RPMI7951 (cell line): Measurements from ENCODE around the gene LSAMP. TPM values are rescaled to one million over a fixed set of nuclear protein-coding genes. Genes with fewer than 3 reads are reported as not detected.
"Not testable (repeated sequence)": the region's sequence is repeated elsewhere in the genome, so short reads cannot be mapped to it uniquely, and the experiment has no call there.

Experiments
- DNase-seq: peaks from one replicate; pipeline ENCODE4 v3.0.0-alpha.2; 2012; ENCODE audit warnings: low read depth
- total RNA-seq: library from RNA; depleted of rRNA; stranded (reverse); fragments of >200 nt; shearing (Covaris generic); gene quantifications from 2 replicates; pipeline ENCODE4 v1.2.3, GENCODE V29; 2014

LSAMP gene
- total RNA-seq, 1 experiment from 2014 or later = 0.12 TPM

DNA sequence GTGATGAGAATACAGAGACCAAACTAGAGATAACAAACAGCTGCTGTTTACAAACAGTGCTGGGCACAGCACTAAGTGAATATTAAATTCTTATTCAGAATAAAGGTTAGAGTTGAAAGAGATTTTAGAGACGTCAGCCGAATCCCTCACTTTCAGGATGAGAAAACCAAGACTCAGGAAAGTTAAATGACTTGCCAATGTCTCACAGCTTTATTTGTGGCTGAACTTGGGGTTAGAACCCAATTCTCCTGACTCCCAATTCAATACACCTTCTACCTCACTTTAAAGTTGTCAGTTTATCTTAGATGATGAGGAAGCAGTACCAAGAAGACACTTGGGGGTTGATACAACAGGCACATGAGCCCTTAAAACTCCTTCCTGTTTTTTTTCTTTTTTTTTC is 641.1 kb downstream of the LSAMP start:
- no peak for DNase-seq

DNA sequence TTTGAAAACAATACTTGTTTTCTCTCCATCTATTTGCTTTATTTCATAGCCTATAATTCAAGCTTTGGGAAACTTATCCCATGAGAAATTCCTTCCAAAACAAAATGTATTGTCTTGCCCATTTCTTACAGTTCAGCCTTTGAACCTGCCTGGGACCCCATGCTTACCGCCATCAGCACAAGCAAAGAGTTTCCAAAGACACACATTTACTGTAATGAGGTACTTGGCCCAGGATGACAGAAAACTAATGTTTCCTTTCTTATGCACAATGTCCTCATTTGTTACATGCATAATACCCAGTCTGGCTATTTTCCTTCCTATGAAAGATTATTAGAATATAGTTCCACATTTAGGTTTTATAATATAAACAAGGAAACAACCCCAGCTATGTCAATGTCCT is 641.6 kb downstream of the LSAMP start:
- no peak for DNase-seq

DNA sequence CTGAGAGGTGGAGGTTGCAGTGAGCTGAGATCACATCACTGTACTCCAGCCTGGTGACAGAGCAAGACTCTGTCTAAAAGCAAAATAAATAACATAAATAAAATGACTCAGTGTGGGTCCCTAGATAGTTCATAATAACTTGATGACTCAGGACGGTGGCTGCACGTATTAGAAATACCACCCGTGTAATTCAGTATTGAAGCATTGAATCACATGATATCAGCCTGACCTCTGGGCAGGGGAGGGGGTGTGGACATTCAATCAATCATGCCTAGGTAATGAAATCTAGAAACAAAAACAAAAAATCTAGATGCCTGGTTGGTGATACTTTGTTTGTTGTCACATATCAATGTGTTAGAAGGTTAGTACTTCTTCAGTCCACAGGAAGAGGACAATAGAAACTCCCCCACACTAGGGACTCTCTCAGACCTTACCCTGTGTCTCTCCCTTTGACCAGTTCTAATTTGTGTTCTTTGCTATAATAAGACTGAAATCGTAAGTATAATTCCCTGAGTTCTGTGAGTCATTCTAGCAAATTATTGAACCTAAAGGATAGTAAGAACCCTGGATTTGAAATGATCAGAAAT is 644.7 kb downstream of the LSAMP start:
- DNase-seq = peak; percentile 46

DNA sequence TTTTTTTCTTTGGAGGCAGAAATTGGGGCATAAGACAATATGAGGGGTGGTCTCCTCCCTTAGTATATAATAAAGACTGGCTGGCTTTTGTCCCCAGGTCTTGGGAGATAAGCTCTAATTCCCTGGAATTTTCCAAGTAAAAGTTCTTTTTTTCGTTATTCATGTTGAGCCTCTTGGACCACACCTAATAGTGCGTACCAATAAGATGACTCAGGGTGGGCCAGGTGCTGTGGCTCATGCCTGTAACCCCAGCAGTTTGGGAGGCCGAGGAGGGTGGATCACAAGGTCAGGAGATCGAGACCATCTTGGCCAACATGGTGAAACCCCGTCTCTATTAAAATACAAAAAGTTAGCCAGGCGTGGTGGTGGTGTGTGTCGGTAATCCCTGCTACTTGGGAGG is 645.2 kb downstream of the LSAMP start:
- not testable (repeated sequence) for DNase-seq

DNA sequence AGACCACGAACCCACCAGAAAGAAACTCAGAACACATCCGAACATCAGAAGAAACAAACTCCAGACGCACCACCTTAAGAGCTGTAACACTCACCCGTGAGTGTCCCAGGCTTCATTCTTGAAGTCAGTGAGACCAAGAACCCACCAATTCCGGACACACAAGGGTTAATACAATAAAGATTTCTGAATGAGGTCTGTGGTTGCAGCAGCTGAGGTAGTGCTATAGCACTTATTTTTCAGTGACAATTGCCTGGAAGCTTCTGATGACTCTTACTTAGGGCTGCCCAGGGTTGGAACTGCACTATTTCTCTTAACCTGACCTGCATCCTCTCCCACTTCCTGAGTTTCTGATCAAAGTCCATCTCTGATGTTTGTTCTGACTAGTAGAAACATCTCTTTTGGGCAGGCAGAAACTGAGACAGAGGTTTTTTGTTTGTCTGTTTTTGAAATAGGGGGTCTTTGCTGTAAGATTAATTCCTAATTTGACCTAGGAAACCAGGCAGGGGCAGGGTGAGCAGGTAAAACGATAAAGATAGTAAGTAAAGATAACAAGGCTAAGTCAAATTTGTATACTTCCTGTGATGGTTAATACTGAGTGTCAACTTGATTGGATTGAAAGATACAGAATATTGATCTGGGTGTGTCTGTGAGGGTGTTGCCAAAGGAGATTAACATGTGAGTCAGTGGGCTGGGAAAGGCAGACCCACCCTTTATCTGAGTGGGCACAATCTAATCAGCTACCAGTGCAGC is 652.9 kb downstream of the LSAMP start:
- peak; percentile 76 for DNase-seq

DNA sequence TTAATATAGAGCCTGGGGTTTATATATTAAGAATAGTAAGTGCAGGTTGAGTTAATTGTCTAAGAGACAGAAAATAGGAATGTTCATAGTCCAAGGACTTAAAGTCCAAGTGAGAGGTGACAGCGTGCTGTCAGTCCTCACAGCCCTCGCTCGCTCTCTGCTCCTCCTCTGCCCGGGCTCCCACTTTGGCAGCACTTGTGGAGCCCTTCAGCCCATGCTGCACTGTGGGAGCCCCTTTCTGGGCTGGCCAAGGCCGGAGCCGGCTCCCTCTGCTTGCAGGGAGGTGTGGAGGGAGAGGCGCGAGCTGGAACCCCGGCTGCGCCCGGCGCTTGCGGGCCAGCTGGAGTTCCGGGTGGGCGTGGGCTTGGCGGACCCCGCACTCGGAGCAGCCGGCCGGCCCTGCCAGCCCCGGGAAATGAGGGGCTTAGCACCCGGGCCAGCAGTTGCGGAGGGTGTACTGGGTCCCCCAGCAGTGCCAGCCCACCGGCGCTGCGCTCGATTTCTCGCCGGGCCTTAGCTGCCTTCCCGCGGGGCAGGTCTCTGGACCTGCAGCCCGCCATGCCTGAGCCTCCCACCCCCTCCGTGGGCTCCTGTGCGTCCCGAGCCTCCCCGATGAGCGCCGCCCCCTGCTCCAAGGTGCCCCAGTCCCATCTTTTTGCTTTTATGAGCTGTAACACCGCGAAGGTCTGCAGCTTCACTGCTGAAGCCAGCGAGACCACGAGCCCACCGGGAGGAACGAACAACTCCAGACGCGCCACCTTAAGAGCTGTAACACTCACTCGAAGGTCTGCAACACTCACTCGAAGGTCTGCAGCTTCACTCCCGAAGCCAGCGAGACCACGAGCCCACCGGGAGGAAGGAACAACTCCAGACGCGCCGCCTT is 653.8 kb downstream of the LSAMP start:
- DNase-seq = not testable (repeated sequence)

DNA sequence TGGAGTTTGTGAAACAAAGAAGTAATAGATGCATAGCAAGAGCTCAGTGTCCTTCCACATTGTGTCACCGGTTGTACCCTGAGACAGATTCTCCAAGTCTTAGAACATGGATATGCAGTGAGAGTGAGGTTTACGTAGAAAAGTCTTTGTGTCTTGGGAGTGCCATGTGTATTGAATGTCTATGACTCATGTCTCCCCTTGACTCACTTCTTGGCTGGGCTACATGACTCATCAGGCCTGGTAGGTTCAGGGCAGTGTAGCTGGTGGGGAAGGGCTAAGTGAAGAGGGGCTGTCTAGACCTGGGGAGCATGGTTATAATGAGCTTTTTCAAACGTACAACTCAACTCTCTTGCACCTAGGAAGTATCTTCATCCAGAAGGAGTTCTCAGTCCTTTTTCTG is 654.5 kb downstream of the LSAMP start:
- DNase-seq = peak; percentile 97

DNA sequence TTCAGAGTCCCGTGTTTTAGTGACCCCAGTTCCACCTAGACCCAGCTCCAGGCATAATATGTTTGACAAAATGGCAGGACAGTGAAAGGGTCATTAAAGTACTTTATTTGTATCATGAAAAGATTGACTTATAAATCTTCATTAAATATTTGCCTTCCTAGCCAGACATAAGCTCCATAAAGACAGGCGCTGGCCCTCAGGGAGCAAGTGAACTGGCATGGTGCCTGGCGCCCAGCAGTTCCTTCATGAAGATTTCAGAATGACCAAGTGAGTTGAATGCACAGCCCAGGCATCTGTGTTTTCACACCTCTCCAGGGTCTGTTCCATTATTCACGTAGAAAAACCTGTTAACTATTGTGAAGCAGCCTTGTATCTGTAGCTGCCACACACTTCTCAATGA is 655.8 kb downstream of the LSAMP start:
- DNase-seq = peak; percentile 39

DNA sequence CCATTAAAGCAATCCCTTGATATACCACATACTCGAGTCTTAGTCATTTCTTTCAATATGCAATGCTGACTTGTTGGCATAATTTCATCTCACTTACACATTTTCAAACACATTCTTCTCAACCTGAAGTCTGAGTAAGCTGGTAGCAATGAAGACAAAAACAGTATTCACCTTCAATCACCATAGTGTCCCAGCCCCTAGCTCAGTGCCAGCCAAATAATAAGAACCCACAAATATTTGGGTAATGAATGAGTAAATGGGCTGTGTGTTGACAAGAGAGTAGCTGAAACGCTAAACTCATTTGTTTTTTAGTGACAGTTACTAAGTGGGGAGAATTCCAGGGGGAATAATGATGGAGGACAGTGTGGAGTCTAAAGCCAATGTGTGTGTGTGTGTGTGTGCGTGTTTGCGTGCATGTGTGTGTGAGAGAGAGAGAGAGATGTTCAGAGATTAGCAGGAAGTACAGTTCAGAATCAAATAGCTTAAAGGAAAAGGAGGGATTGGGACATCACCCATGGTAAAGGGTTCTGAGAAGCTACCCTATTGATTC is 656.3 kb downstream of the LSAMP start:
- peak; percentile 84 for DNase-seq

DNA sequence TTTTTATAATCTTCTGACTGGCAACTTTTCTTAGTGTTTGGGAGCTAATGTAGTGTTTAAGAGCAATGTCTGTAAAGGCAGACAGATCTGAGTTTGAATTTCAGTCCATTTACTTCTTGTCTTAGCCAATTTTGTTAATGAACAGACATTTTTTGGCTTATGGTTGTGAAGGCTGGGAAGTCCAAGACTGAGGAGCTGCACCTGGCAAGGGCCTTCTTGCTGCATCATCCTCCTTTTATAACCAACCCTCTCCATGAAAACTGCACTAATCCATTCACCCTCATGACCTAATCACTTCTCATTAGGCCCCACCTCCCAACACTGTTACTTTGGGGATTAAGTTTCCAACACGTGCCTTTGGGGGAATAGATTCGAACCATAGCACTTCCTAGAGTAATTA is 657.5 kb downstream of the LSAMP start:
- DNase-seq = no peak

DNA sequence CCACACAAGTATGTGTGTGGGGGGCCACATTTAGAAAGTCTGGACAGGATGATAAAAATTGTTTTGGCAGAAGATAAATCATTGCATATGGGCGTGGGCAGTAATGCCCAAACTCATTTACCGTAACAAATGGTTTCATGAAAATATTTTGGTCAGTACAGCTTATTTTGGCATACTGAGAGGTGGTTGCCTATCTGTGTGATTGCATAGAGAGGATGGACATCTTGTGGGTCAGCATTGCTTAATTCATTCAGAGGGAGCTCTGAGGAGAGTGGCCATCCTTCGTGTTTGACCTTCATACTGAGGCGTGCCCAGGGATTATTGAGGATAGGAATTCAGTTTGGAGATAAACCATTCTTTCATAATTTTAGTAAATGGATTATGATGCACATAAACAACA is 659.5 kb downstream of the LSAMP start:
- peak; percentile 28 for DNase-seq

DNA sequence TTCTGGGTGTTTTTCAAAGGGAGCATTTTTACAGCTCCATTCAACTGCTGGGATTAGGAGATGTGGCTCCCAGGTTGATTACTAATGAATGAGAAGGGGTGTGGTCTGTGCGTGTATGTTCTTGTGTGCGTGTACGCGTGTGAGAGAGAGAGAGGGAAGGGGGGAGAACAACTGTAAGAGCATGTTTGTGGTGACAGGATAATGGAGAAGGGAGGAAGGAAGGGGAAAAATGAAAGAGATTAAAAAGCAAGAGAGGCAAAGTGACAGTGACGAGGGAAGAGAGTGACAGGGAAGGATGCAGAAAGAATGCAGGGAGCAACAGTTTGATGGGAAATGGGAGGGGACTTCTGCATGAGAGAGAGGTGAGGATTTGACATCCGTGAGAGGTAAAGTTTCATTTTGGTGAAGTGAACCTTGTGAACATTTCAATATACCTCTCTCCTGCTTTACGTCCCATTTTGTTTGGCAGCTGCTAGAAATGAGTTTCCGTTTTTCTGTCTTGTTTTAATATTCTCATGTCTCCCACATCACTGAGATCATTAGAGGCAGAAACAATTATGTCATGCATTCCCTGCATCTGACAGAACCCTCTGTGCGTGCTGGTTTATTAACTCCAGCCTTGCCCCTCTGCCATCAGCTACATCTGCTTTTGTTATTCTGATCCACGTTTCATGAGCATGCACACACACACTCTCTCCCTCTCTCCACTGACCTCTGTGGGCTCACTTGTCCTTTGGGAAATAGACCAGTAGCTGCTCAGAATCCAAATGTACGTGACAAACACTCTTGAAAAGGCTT is 660.3 kb downstream of the LSAMP start:
- peak; percentile 77 for DNase-seq

DNA sequence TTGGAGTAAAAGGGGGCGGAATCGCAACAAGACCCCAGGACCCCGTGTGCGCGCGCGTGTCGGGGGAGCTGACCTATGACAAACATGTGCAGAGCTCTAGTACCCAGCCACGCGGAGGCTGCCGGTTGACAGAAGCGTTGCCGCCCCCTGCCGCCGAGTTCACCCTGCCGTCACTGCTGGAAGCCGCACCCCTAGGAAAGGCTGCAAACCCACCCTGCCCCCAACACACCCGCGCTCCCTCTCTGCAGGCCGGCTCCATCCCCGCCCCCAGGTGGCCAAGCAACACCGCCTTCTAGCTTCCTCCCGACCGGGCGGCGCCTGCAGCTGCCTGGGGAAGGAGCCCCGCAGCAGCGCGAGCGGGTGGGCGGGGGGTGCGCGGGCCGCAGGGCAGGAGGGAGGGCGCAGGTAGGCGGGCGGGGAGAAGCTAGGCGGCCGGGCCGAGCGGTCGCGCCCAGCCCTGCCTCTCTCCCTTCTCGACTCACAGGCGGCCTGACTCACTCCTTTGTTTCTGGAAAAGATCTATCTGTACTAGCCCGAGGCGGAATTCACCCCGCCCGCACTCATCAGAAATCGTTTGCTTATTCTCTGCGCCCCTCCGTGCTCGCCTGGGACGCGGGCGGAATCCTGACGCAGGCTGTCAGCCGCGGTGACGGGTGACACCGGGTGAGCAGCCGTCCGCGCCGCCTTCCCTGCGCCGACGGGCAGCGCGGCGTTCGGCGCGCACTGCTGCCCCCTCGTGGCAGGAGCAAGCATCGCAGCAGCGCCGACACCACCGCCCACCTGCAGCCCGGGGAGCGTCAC is 661.1 kb downstream of the LSAMP start:
- DNase-seq = peak; percentile 97

DNA sequence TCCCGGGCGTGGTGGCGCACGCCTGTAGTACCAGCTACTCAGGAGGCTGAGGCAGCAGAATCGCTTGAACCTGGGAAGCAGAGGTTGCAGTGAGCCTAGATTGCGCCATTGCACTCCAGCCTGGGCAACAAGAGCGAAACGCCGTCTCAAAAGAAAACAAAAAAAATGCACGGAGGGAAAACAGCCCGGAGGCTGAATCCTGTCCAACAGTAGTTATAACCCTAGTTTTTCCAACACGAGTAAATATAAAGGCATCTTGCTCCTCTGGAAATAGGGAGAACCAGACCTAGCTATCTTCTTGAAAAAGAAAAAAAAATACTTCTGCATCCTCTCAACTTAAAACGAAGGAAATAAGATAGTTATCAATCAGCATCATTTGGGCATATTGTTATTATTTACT is 661.9 kb downstream of the LSAMP start:
- DNase-seq = not testable (repeated sequence)

DNA sequence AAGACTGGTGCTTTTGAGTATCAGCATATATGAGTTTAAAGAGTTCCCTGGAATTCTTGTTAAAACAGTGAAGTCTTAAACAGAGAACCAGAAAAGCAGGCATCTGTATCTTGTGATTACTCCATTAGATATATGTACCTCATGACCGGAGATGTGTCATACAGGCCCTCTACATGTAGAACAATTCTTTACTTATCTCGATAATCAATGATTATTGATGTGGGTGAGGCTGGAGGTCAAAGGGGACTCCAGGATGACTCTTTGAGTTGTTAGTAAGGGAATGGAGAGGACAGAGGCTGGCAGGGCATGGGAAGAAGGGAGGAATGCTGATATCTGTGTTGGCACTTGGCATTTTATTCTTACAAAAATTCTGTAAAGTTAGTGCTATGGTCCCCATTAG is 666.3 kb downstream of the LSAMP start:
- no peak for DNase-seq

DNA sequence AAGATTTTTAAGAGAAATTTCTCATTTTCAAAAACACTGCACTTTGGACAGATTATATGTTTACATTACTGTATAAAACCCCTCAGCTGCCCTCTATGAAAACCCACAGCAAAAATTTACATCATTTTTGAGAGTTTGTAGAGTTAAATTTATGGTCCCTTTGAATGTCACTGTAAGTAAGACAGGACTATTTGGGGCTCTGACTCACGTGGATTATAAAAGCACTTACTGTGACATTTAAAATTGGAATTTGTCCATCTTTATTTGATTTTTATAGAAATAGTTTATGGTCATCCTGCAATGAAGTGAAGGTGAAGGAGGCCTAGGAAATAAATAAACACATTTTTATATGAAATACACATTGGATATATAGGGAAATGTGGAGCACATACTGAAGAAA is 672.3 kb downstream of the LSAMP start:
- DNase-seq = no peak

DNA sequence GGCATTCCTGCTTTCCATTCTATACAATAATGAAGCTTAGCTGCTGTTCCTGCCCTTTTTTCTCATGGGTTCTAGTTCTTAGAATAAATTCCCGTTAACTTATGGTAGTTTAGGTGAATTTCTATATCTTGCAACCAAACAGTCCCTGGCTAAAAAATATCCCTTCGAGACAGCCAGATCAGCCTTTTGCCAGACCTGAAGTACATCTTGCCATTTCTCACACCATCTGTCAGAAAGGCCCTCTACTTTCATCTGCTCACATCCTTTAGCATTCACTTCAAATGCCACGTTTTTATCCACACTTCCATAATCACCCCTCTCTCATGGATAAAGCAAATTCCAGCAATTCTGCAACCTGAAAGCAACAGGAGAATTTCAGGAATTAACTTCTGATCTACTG is 676.6 kb downstream of the LSAMP start:
- DNase-seq = no peak

DNA sequence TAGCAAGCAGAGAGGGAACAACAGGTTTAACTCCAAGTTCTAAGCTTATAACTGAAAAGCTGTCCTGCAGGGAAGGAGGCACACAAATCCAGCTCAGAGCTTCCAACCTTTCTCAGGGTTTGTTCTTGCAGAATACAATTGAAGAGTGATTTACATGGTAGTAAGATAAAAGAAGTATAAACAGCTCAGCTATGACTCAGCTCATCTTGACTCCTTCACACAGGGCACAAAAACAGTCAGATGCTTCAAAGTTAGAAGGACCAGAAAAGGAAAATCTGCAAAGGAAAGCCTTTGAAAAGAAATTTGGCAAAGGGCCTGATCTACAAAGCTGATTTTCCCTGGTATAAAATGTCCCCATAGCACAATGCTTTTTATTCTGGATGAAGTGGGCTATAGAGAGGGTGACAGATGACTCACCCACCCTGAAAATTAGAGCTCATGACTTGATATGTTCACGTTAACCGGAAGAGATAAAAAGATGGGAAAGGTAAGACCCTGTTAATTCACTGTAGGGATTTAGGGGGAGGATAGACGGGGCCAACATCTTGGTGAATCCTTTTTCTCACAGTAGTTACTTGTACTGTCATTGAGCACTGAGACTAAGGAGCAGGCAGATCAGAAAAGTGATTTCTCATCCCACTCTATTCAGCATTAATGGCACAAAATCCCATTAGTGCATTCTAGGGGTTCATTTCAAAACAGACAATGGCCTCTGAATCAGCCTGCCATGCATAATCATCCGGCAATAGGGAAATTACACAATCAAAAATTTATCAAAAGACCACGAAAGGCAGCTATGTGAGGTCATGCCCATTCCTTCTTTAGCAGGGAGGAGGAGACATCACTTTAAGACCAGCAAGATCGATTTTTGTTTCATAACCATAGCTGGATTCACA is 678.5 kb downstream of the LSAMP start:
- DNase-seq = peak; percentile 45

DNA sequence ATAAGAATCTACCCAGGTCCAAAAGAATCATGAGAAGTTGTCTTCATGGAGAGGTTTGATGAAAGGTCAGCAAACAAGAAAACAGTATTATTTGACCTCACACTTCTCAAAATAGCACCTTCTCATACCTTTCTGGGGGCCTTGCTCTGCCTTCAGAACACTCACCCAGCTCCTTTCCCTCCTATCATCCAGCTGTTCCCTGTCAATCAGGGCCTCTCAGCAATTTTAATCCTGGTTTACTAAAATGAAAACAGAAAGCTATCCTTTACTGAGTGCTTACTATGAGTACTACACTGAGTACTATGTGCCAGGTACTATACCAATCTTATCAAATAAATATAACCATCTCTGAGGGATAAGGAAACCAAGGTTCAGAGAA is 683.4 kb downstream of the LSAMP start:
- no peak for DNase-seq

DNA sequence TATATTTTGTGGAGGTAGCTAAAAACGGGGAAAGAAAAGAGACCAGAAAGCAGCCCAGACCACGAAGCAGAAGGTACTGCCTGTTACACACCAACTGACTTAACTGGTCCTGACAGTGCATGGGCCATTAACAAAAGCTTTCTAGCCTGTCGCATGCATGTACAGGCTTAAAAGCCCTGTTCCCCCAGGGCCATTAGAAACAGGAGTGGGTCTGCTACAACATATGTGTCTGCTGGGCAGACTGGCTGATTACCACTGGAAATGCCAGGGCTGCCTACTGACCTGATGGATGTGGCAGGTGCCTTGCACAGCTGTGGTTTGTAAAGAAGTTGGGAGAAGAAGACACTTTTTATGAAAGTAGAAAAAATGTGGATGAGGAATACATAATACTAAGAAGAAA is 684.6 kb downstream of the LSAMP start:
- DNase-seq = no peak
